ENCODE results near the gene UBE2F. TPM values are rescaled to one million over a fixed set of nuclear protein-coding genes. Genes with fewer than 3 reads are reported as not detected.

UBE2F gene
- total RNA-seq, 1 donor from 2014 or later: 38.6 TPM

GRCh38 chr2:237922641-237923361 is 44.0 kb upstream of the UBE2F start:
- no peak for DNase-seq (ENCODE audit: low spot score, unreplicated experiment)
- no peaks in the 10 kb centered on the region for H3K9me3 Mint-ChIP-seq (ENCODE audit: low read depth)
- H3K36me3 Mint-ChIP-seq (ENCODE audit: insufficient read depth): peaks cover 4% of the 10 kb centered on the region
- H3K4me1 Mint-ChIP-seq (ENCODE audit: low read depth): no peaks in the 10 kb centered on the region
- no peak overlapping the region for H3K4me3 Mint-ChIP-seq (ENCODE audit: low read depth)
- peaks cover 12% of the 10 kb centered on the region for H3K27me3 Mint-ChIP-seq
- H3K27ac Mint-ChIP-seq: no peak overlapping the region
- TF ChIP-seq CTCF (IDR thresholded peaks at IDR 0.05; ENCODE audit: unreplicated experiment): no peak

GRCh38 chr2:237923481-237924163 is 43.2 kb upstream of the UBE2F start:
- Mint-ChIP-seq H3K27me3 (peaks cover 12% of the 10 kb centered on the region), H3K9me3 (ENCODE audit: low read depth) (no peaks in the 10 kb centered on the region), H3K36me3 (ENCODE audit: insufficient read depth) (peaks cover 4% of the 10 kb centered on the region), H3K4me1 (ENCODE audit: low read depth) (no peaks in the 10 kb centered on the region), H3K27ac (no peak overlapping the region), H3K4me3 (ENCODE audit: low read depth) (no peak overlapping the region)
- TF ChIP-seq CTCF (IDR thresholded peaks at IDR 0.05; ENCODE audit: unreplicated experiment): peak; percentile 97
- peak; percentile 74 for DNase-seq (ENCODE audit: low spot score, unreplicated experiment)

- Mint-ChIP-seq H3K27me3 (peaks cover 10% of the 10 kb centered on the region), H3K4me1 (ENCODE audit: low read depth) (no peaks in the 10 kb centered on the region), H3K9me3 (ENCODE audit: low read depth) (no peaks in the 10 kb centered on the region), H3K4me3 (ENCODE audit: low read depth) (no peak overlapping the region), H3K27ac (no peak overlapping the region), H3K36me3 (ENCODE audit: insufficient read depth) (peaks cover 4% of the 10 kb centered on the region)
- no peak for DNase-seq (ENCODE audit: low spot score, unreplicated experiment)
- no peak for TF ChIP-seq CTCF (IDR thresholded peaks at IDR 0.05; ENCODE audit: unreplicated experiment)
Measured at GRCh38 chr2:237924164-237924534, 42.7 kb upstream of the UBE2F start.

GRCh38 chr2:237927135-237927534 is 39.7 kb upstream of the UBE2F start:
- peaks cover 5% of the 10 kb centered on the region for H3K9me3 Mint-ChIP-seq (ENCODE audit: low read depth)
- H3K27me3 Mint-ChIP-seq: peaks cover 13% of the 10 kb centered on the region
- TF ChIP-seq CTCF (IDR thresholded peaks at IDR 0.05; ENCODE audit: unreplicated experiment): no peak
- no peaks in the 10 kb centered on the region for H3K4me1 Mint-ChIP-seq (ENCODE audit: low read depth)
- H3K27ac Mint-ChIP-seq: peak overlapping the region; percentile 19
- H3K36me3 Mint-ChIP-seq (ENCODE audit: insufficient read depth): no peaks in the 10 kb centered on the region
- peak; percentile 27 for DNase-seq (ENCODE audit: low spot score, unreplicated experiment)
- no peak overlapping the region for H3K4me3 Mint-ChIP-seq (ENCODE audit: low read depth)

GRCh38 chr2:237927986-237928385 is 38.8 kb upstream of the UBE2F start:
- TF ChIP-seq CTCF (IDR thresholded peaks at IDR 0.05; ENCODE audit: unreplicated experiment): no peak
- Mint-ChIP-seq H3K27ac (no peak overlapping the region), H3K36me3 (ENCODE audit: insufficient read depth) (no peaks in the 10 kb centered on the region), H3K27me3 (peaks cover 13% of the 10 kb centered on the region), H3K4me1 (ENCODE audit: low read depth) (no peaks in the 10 kb centered on the region), H3K4me3 (ENCODE audit: low read depth) (no peak overlapping the region), H3K9me3 (ENCODE audit: low read depth) (peaks cover 5% of the 10 kb centered on the region)
- DNase-seq (ENCODE audit: low spot score, unreplicated experiment): no peak

Data from progenitor cell of endocrine pancreas (in vitro differentiated cells).